WTC11 (cell line): Measurements from ENCODE around the gene CFAP97.

ENCODE experiments used
- CBFB ChIP-seq: sonication (generic); formaldehyde crosslinking; IDR thresholded peaks from 2 replicates; pipeline ENCODE4 v1.8.1; 2022; ENCODE audit warnings: mild to moderate bottlenecking, low read depth, missing genetic modification reagents
- E2F4 ChIP-seq: sonication (generic); formaldehyde crosslinking; IDR thresholded peaks from 2 replicates; pipeline ENCODE4 v1.8.1; 2022; ENCODE audit warnings: low read depth, mild to moderate bottlenecking, moderate library complexity, missing genetic modification reagents, borderline replicate concordance
- FOXJ3 ChIP-seq: sonication (generic); formaldehyde crosslinking; IDR thresholded peaks from 2 replicates; pipeline ENCODE4 v1.9.0; 2021; ENCODE audit warnings: missing genetic modification reagents, mild to moderate bottlenecking, borderline replicate concordance
- FOXK1 ChIP-seq: sonication (generic); formaldehyde crosslinking; IDR thresholded peaks from 2 replicates; pipeline ENCODE4 v1.8.0; 2022; ENCODE audit warnings: mild to moderate bottlenecking, moderate library complexity, missing genetic modification reagents
- MLX ChIP-seq: sonication (generic); formaldehyde crosslinking; IDR thresholded peaks from 2 replicates; pipeline ENCODE4 v1.8.1; 2023; ENCODE audit warnings: mild to moderate bottlenecking, missing genetic modification reagents, moderate library complexity
- SOX15 ChIP-seq: fragments of 250-450 bp; sonication (Bioruptor Pico); IDR thresholded peaks from 2 replicates; pipeline ENCODE4 v1.9.0; 2021; ENCODE audit warnings: mild to moderate bottlenecking
- SP1 ChIP-seq: sonication (generic); formaldehyde crosslinking; conservative IDR thresholded peaks from 2 replicates; pipeline ENCODE4 v1.8.1; 2022; ENCODE audit warnings: missing genetic modification reagents
- ZBTB21 ChIP-seq: sonication (generic); formaldehyde crosslinking; IDR thresholded peaks from 2 replicates; pipeline ENCODE4 v1.8.1; 2023; ENCODE audit warnings: mild to moderate bottlenecking, missing genetic modification reagents, borderline replicate concordance
- ZNF512 ChIP-seq: sonication (generic); formaldehyde crosslinking; IDR thresholded peaks from 2 replicates; pipeline ENCODE4 v1.8.1; 2022; ENCODE audit warnings: missing genetic modification reagents, borderline replicate concordance
- TF ChIP-seq, protein P1 (sequence below): sonication (generic); formaldehyde crosslinking; IDR thresholded peaks from 2 replicates; pipeline ENCODE4 v1.8.1; 2022; ENCODE audit warnings: mild to moderate bottlenecking, moderate library complexity, missing genetic modification reagents
- TF ChIP-seq, protein P2 (sequence below): fragments of 200-600 bp; IDR thresholded peaks from 2 replicates; pipeline ENCODE4 v1.8.0; 2022; ENCODE audit warnings: antibody characterized with exemption
- TF ChIP-seq, protein P3 (sequence below): sonication (generic); formaldehyde crosslinking; conservative IDR thresholded peaks from 2 replicates; pipeline ENCODE4 v1.8.1; 2023; ENCODE audit warnings: mild to moderate bottlenecking, low read depth, missing genetic modification reagents, moderate library complexity
- TF ChIP-seq, protein P4 (sequence below): sonication (generic); formaldehyde crosslinking; IDR thresholded peaks from 2 replicates; pipeline ENCODE4 v1.8.1; 2023; ENCODE audit warnings: mild to moderate bottlenecking, missing genetic modification reagents, moderate library complexity
- TF ChIP-seq, protein P5 (sequence below): sonication (generic); formaldehyde crosslinking; IDR thresholded peaks from 2 replicates; pipeline ENCODE4 v1.8.0; 2022; ENCODE audit warnings: mild to moderate bottlenecking, missing genetic modification reagents

- TF ChIP-seq SP1 = no peak
- TF ChIP-seq, protein P1, sequence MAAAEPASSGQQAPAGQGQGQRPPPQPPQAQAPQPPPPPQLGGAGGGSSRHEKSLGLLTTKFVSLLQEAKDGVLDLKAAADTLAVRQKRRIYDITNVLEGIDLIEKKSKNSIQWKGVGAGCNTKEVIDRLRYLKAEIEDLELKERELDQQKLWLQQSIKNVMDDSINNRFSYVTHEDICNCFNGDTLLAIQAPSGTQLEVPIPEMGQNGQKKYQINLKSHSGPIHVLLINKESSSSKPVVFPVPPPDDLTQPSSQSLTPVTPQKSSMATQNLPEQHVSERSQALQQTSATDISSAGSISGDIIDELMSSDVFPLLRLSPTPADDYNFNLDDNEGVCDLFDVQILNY (CRISPR knock-in tag) = no peak
- TF ChIP-seq FOXJ3 (CRISPR knock-in tag) = no peak
- TF ChIP-seq, protein P2, sequence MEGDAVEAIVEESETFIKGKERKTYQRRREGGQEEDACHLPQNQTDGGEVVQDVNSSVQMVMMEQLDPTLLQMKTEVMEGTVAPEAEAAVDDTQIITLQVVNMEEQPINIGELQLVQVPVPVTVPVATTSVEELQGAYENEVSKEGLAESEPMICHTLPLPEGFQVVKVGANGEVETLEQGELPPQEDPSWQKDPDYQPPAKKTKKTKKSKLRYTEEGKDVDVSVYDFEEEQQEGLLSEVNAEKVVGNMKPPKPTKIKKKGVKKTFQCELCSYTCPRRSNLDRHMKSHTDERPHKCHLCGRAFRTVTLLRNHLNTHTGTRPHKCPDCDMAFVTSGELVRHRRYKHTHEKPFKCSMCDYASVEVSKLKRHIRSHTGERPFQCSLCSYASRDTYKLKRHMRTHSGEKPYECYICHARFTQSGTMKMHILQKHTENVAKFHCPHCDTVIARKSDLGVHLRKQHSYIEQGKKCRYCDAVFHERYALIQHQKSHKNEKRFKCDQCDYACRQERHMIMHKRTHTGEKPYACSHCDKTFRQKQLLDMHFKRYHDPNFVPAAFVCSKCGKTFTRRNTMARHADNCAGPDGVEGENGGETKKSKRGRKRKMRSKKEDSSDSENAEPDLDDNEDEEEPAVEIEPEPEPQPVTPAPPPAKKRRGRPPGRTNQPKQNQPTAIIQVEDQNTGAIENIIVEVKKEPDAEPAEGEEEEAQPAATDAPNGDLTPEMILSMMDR = no peak
- TF ChIP-seq FOXK1 (CRISPR knock-in tag) = no peak
- TF ChIP-seq MLX (CRISPR knock-in tag) = no peak
- no peak for TF ChIP-seq CBFB
- TF ChIP-seq, protein P3, sequence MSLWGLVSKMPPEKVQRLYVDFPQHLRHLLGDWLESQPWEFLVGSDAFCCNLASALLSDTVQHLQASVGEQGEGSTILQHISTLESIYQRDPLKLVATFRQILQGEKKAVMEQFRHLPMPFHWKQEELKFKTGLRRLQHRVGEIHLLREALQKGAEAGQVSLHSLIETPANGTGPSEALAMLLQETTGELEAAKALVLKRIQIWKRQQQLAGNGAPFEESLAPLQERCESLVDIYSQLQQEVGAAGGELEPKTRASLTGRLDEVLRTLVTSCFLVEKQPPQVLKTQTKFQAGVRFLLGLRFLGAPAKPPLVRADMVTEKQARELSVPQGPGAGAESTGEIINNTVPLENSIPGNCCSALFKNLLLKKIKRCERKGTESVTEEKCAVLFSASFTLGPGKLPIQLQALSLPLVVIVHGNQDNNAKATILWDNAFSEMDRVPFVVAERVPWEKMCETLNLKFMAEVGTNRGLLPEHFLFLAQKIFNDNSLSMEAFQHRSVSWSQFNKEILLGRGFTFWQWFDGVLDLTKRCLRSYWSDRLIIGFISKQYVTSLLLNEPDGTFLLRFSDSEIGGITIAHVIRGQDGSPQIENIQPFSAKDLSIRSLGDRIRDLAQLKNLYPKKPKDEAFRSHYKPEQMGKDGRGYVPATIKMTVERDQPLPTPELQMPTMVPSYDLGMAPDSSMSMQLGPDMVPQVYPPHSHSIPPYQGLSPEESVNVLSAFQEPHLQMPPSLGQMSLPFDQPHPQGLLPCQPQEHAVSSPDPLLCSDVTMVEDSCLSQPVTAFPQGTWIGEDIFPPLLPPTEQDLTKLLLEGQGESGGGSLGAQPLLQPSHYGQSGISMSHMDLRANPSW = no peak
- TF ChIP-seq, protein P4, sequence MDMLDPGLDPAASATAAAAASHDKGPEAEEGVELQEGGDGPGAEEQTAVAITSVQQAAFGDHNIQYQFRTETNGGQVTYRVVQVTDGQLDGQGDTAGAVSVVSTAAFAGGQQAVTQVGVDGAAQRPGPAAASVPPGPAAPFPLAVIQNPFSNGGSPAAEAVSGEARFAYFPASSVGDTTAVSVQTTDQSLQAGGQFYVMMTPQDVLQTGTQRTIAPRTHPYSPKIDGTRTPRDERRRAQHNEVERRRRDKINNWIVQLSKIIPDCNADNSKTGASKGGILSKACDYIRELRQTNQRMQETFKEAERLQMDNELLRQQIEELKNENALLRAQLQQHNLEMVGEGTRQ (CRISPR knock-in tag) = no peak
- TF ChIP-seq E2F4 (CRISPR knock-in tag) = no peak
- no peak for TF ChIP-seq ZNF512 (CRISPR knock-in tag)
- no peak for TF ChIP-seq ZBTB21 (CRISPR knock-in tag)
- TF ChIP-seq, protein P5, sequence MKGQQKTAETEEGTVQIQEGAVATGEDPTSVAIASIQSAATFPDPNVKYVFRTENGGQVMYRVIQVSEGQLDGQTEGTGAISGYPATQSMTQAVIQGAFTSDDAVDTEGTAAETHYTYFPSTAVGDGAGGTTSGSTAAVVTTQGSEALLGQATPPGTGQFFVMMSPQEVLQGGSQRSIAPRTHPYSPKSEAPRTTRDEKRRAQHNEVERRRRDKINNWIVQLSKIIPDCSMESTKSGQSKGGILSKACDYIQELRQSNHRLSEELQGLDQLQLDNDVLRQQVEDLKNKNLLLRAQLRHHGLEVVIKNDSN (CRISPR knock-in tag) = no peak
- TF ChIP-seq SOX15 = no peak
Measured at GRCh38 chr4:185112104-185112503, 91.7 kb downstream of the CFAP97 start.
